IPS-20b (cell line): ENCODE data around the gene RXRA.

Experiments
- H3K27ac ChIP-seq: one replicate; pipeline ENCODE4 v1.5.1; 2013; ENCODE audit warnings: low read length
- H3K27me3 ChIP-seq: 2 replicates; pipeline ENCODE4 v1.6.1; 2013; ENCODE audit warnings: mild to moderate bottlenecking, low read length, inconsistent platforms; ENCODE audit not compliant: insufficient read depth
- H3K36me3 ChIP-seq: 2 replicates; pipeline ENCODE4 v1.6.1; 2013; ENCODE audit warnings: low read depth, mild to moderate bottlenecking, inconsistent platforms, low read length, moderate library complexity; ENCODE audit not compliant: insufficient read depth
- H3K4me1 ChIP-seq: 2 replicates; pipeline ENCODE4 v1.6.1; 2013; ENCODE audit warnings: mild to moderate bottlenecking, control low read depth, inconsistent platforms, low read length, moderate library complexity; ENCODE audit not compliant: insufficient read depth
- H3K4me3 ChIP-seq: 2 replicates; pipeline ENCODE4 v1.5.1; 2013; ENCODE audit warnings: mild to moderate bottlenecking, low read length, inconsistent platforms
- H3K9ac ChIP-seq: 2 replicates; pipeline ENCODE4 v1.6.1; 2013; ENCODE audit warnings: low read depth, mild to moderate bottlenecking, inconsistent platforms, low read length, moderate library complexity
- H3K9me3 ChIP-seq: 2 replicates; pipeline ENCODE4 v1.6.1; 2013; ENCODE audit warnings: mild to moderate bottlenecking, low read depth, low read length, inconsistent platforms; ENCODE audit not compliant: insufficient read depth

The RXRA gene

GRCh38 chr9:134356496-134357470 is 30.5 kb downstream of the RXRA start:
- no peaks in the 10 kb centered on the region for H3K4me1 ChIP-seq
- no peaks in the 10 kb centered on the region for H3K27me3 ChIP-seq
- H3K9me3 ChIP-seq = no peaks in the 10 kb centered on the region
- no peaks in the 10 kb centered on the region for H3K36me3 ChIP-seq
- no peak overlapping the region for H3K27ac ChIP-seq
- no peak overlapping the region for H3K4me3 ChIP-seq
- H3K9ac ChIP-seq = no peak overlapping the region

DNA sequence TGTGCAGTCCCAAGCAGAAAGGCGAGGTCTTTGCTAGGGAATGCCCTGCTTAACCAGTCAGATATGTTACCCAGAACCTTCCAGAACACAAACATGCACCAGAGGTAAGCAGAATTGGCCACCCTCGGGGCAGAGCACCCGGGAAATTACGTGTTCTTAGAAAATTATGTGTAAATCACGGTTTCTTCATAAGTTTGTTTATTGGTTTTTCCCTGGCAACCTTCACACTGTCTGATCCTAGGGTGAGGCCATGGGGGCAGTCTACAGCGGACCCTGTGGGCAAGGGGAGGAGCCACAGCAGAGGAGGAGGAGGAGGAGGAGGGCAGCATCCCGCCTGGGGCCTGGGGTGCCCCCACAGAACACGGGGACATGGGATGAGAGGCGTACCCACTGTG is 31.4 kb downstream of the RXRA start:
- Histone ChIP-seq H3K27ac (no peak overlapping the region), H3K4me1 (no peaks in the 10 kb centered on the region)

DNA sequence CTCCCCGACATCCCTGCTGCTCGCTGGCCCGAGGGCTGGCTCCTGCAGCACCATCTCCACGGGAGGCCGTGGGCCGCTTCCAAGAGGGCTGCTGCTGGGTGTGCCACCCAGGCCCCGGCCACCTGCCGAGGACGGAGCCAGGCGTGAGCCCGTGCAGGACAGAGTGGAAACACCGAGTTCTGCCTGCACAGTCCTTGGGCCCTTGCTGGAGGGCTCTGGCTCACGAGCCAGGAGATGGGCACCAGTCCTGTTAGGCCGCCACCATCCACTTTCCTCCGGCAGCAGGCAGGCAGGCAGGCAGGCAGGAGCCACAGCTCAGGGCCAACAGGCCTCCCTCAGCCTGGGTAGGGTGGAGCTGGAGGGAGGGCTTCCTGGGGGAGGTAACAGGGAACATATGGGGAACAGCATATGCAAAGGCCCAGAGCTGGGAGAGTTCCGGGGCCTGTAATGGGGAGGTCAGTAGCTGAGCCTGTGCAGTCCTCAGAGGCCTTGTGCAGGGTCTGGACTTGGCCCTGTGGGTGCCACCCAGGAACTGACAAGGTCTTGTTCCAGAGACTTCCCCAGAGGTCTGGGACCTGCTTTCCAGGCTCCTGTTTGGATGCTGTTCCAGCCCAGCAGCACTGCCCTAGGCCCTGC is 31.9 kb downstream of the RXRA start:
- H3K27ac ChIP-seq = no peak overlapping the region

More for the DNA sequence above, 31.4 kb downstream of the RXRA start:
- Histone ChIP-seq H3K9ac (no peak overlapping the region), H3K9me3 (no peaks in the 10 kb centered on the region), H3K27me3 (no peaks in the 10 kb centered on the region), H3K36me3 (no peaks in the 10 kb centered on the region), H3K4me3 (no peak overlapping the region)

DNA sequence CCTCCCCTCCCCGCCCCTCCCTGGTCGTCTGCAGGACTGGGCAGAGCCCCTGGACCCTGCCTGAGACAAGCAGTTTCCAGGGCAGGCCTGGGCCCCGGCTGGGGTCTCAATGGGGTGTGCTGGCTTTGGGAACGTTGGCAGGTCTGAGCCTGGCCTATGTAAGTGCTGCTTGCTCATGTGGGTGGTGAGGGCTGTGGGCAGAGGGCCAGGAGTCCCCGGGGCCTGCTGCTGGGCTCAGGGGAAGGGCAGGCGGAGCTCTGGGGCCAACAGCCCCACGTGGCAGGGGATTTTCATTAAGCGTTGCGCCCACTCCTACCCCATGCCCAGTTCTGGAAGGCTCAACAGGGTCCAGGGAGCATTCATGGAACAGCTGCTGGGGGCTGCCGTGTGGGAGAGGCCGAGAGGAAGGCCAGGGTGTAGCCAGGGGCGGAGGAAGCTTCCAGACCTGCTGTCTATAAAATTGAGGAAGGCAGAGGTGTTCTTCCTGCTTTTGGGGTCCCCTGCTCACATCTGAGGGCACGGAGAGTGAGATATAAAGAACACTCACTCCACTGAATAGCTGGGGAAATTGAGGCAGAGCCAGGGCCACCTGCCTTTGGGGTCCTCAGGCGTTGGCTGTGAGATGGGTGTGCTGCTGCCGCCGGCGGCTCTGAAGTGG is 32.5 kb downstream of the RXRA start:
- Histone ChIP-seq H3K27ac (no peak overlapping the region), H3K36me3 (no peaks in the 10 kb centered on the region), H3K4me3 (no peak overlapping the region), H3K9me3 (no peaks in the 10 kb centered on the region), H3K27me3 (no peaks in the 10 kb centered on the region), H3K9ac (no peak overlapping the region), H3K4me1 (no peaks in the 10 kb centered on the region)

More for the DNA sequence above, 31.9 kb downstream of the RXRA start:
- Histone ChIP-seq H3K9me3 (no peaks in the 10 kb centered on the region), H3K27me3 (no peaks in the 10 kb centered on the region), H3K4me1 (no peaks in the 10 kb centered on the region), H3K4me3 (no peak overlapping the region), H3K9ac (no peak overlapping the region), H3K36me3 (no peaks in the 10 kb centered on the region)

- Histone ChIP-seq H3K36me3 (no peaks in the 10 kb centered on the region), H3K4me1 (no peaks in the 10 kb centered on the region), H3K27ac (no peak overlapping the region), H3K9me3 (no peaks in the 10 kb centered on the region), H3K27me3 (no peaks in the 10 kb centered on the region), H3K4me3 (no peak overlapping the region), H3K9ac (no peak overlapping the region; the same call in 1 of the 2 replicates)
Measured at GRCh38 chr9:134359493-134360179, 33.4 kb downstream of the RXRA start.

DNA sequence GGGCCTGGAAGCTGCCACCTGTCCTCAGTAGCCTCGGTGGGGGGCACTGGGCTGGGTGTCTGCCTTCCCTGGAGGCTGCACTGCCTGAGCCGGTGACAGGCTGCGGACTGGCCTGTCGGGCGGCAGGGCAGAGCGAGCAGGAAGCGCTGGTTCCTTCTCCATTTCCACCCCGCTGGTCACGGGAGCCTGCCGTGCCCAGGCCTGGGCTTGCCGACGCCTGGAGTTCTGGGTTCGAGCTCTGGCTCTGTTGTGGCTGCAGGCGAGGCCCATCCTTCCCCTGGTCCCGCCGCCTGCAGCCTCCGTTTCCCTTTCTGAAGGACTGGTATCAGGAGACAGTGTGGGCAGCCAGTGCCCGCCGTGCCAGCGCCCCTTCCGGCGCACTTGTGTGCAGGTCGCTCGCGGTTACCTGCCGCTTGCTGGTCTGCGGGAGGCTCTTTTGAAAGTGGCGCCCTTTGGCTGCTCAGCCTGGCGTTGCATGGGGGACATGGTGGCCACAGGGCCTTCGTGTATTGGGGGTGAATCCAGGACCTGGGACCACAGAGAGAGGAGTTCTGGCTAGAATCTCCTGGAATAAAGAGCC is 34.0 kb downstream of the RXRA start:
- no peak overlapping the region for H3K9ac ChIP-seq
- no peaks in the 10 kb centered on the region for H3K36me3 ChIP-seq
- H3K27ac ChIP-seq = no peak overlapping the region

DNA sequence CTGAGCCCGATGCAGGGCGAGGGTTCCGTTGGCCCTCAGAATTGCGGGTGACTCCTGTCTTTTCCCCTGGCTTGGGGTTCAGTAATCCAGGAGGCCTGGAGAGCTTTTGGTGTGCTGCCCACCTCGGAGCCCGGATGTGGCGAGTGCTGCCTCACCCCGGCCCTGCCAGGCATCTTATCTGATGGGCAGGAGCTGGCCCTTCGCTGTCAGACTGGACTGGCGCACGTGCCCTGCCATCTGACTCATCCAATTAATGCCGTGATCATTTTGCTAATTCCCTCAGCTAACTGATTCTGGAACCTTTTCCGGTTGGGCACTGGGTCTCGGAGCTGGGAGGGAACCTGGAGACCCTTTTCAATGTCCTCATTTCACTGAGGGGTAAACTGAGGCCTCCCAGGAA is 34.6 kb downstream of the RXRA start:
- no peaks in the 10 kb centered on the region for H3K36me3 ChIP-seq
- no peak overlapping the region for H3K27ac ChIP-seq
- H3K4me3 ChIP-seq = no peak overlapping the region
- H3K4me1 ChIP-seq = no peaks in the 10 kb centered on the region
- H3K27me3 ChIP-seq = no peaks in the 10 kb centered on the region
- H3K9me3 ChIP-seq = no peaks in the 10 kb centered on the region
- no peak overlapping the region for H3K9ac ChIP-seq

More for the DNA sequence above, 34.0 kb downstream of the RXRA start:
- no peaks in the 10 kb centered on the region for H3K27me3 ChIP-seq
- H3K4me1 ChIP-seq = no peaks in the 10 kb centered on the region
- no peaks in the 10 kb centered on the region for H3K9me3 ChIP-seq
- H3K4me3 ChIP-seq = no peak overlapping the region

DNA sequence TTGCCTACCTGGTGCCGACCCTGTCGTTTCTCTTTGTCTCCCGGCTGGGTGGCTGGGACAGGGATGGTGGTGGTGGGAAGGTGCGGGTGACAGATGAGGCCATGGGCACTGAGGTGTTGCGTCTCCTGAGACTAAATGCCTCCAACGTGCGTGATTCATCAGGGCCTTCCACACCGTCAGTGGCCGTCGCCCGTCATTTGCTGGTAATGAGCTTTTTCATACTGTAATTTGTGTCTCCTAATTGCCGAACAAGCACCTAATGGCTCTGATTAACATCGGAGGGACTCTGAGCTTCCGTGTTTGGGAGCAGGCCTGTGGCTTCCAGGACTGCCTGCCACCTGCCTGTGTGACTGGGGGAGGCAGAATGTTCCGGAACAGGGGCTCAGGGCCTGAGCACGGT is 35.2 kb downstream of the RXRA start:
- no peak overlapping the region for H3K27ac ChIP-seq
- no peaks in the 10 kb centered on the region for H3K9me3 ChIP-seq
- H3K9ac ChIP-seq = no peak overlapping the region
- no peaks in the 10 kb centered on the region for H3K27me3 ChIP-seq
- no peak overlapping the region for H3K4me3 ChIP-seq
- H3K4me1 ChIP-seq = no peaks in the 10 kb centered on the region
- no peaks in the 10 kb centered on the region for H3K36me3 ChIP-seq

DNA sequence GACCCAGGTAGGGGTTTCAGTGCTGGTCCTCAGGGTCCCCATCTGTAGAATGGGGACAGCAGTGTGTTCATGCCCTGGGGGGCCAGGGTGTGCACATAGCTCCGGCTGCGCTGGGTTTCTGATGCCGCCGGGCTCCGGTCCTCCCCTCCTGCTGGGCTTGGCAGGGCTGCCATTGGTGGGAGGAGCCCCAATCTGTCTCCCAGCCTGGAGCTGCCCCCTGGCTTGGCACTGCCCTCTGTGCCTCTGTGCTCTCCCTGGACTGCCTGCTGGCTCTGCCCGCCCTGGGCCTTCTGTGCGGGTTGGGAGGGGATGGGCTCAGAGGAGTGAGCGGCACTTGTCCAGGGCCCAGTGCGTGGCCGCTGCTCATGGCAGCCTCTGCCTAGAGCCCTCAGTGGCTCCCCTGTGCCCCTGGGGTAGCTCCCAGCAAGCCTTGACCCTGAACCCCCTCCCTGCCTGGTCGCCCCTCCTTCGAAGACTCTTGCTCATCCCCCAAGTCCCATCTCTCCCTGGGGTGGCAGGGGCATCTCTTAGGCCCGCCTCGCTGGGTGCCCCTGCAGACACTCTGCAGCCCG is 35.7 kb downstream of the RXRA start:
- no peak overlapping the region for H3K27ac ChIP-seq
- no peak overlapping the region for H3K4me3 ChIP-seq
- H3K9me3 ChIP-seq = no peaks in the 10 kb centered on the region
- H3K9ac ChIP-seq = no peak overlapping the region
- H3K36me3 ChIP-seq = no peaks in the 10 kb centered on the region
- no peaks in the 10 kb centered on the region for H3K4me1 ChIP-seq
- H3K27me3 ChIP-seq = no peaks in the 10 kb centered on the region

GRCh38 chr9:134363450-134363849 is 37.2 kb downstream of the RXRA start:
- no peaks in the 10 kb centered on the region for H3K9me3 ChIP-seq
- no peaks in the 10 kb centered on the region for H3K36me3 ChIP-seq
- H3K4me1 ChIP-seq = no peaks in the 10 kb centered on the region
- H3K9ac ChIP-seq = no peak overlapping the region
- no peaks in the 10 kb centered on the region for H3K27me3 ChIP-seq
- H3K4me3 ChIP-seq = no peak overlapping the region
- no peak overlapping the region for H3K27ac ChIP-seq
